Activated CD8-positive, alpha-beta T cell treated with anti-CD3 and anti-CD28 coated beads, Interleukin-2, amount 10 ng/mL, durations not matched to agents 7 days and 5 days (primary cell): Measurements from ENCODE around the gene KCTD18. TPM values are rescaled to one million over a fixed set of nuclear protein-coding genes. Genes with fewer than 3 reads are reported as not detected.

Source experiments
- ATAC-seq: fragments of 150-1000 bp; cut with Tn5 transposase; one replicate; pipeline ENCODE4 v1.10.0; 2021; ENCODE audit warnings: moderate library complexity
- CTCF ChIA-PET: fragments of 350-600 bp; sonication (Branson Sonifier 250); formaldehyde crosslinking; loops from one replicate; lab custom pipeline; 2021; ENCODE audit warnings: antibody characterized with exemption; lab: Charles Lee
- POLR2A ChIA-PET: fragments of 350-600 bp; sonication (Branson Sonifier 250); formaldehyde crosslinking; loops from one replicate; lab custom pipeline; 2021; ENCODE audit warnings: antibody characterized with exemption; lab: Charles Lee
- DNase-seq: peaks from one replicate; pipeline ENCODE4 v3.0.0-alpha.2; 2020
- H3K27ac Mint-ChIP-seq: one replicate; pipeline ENCODE4 v1.8.0; 2021; ENCODE audit warnings: mild to moderate bottlenecking, mixed read lengths
- H3K27me3 Mint-ChIP-seq: one replicate; pipeline ENCODE4 v1.8.0; 2021; ENCODE audit warnings: low read depth, mixed read lengths
- H3K36me3 Mint-ChIP-seq: one replicate; pipeline ENCODE4 v1.8.0; 2021; ENCODE audit warnings: low read depth, mixed read lengths
- H3K4me1 Mint-ChIP-seq: one replicate; pipeline ENCODE4 v1.8.0; 2021; ENCODE audit warnings: low read depth, mixed read lengths
- H3K4me3 Mint-ChIP-seq: one replicate; pipeline ENCODE4 v1.8.0; 2021; ENCODE audit warnings: mild to moderate bottlenecking, mixed read lengths
- H3K9me3 Mint-ChIP-seq: one replicate; pipeline ENCODE4 v1.8.0; 2022; ENCODE audit warnings: mixed read lengths; ENCODE audit not compliant: insufficient read depth
- total RNA-seq, 2 experiments: library from RNA; stranded (reverse); gene quantifications; one replicate each; pipeline ENCODE4 v1.2.3, GENCODE V29; 2021

KCTD18 gene
- total RNA-seq, 2 experiments from 2014 or later = 14.3 to 14.8 TPM

- ATAC-seq (no peak), DNase-seq (no peak)
- H3K4me3 Mint-ChIP-seq = no peak overlapping the region
- H3K36me3 Mint-ChIP-seq = peaks cover 12% of the 10 kb centered on the region
- H3K27me3 Mint-ChIP-seq = no peaks in the 10 kb centered on the region
- ChIA-PET POLR2A (interaction anchor here (1.3 to 1.5 kb wide), 2 partner anchors 12 to 81 kb away, joined by 3 read pairs; no protein-coding TSS in a partner anchor), CTCF (interaction anchor here (0.9 to 3.9 kb wide), 3 partner anchors 13 to 468 kb away, joined by 3 to 22 read pairs (median 3); no protein-coding TSS in a partner anchor)
- H3K9me3 Mint-ChIP-seq = no peaks in the 10 kb centered on the region
- H3K27ac Mint-ChIP-seq = no peak overlapping the region
- peaks cover 3% of the 10 kb centered on the region for H3K4me1 Mint-ChIP-seq
Measured at GRCh38 chr2:200453853-200454534, 55.9 kb downstream of the KCTD18 start.

DNA sequence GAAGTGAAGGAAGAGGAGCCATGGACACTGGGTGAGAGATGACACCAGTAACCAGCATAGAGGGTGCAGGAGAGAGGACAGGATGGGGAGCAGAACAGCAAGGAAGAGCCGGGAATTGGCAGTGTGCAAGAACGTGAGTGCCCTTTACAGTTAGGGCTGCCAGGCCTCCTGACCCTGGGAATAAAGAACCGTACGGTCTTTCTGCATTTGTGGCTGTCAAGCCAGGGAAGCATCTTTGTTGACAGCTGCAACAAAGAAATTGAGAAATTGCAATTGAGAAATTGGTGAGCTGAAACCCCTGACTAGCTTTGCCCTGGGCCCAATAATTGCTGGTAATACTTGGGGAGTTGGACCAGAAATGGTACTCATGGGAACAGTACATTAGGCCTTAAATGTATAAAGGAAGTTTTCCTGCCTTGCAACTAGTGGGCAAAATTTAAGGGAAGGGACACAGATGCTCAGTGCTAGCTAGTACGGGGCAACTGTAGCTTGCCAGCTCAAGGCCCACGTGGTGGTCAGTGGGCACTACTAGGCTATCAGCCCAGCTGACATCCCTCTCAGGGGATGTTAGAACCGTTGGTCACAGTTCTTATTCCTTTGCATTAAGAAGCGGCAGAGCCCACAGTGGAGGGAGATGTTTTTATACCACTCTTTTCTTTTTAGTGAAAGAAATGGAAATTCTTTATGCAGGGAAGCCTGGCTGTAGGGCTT, 56.6 kb downstream of the KCTD18 start:
- Mint-ChIP-seq H3K9me3 (no peaks in the 10 kb centered on the region), H3K27me3 (no peaks in the 10 kb centered on the region), H3K27ac (no peak overlapping the region), H3K36me3 (peaks cover 15% of the 10 kb centered on the region), H3K4me1 (peaks cover 3% of the 10 kb centered on the region), H3K4me3 (no peak overlapping the region)
- ATAC-seq (no peak), DNase-seq (no peak)
- POLR2A ChIA-PET = no interaction called here
- CTCF ChIA-PET = interaction anchor here (1.0 to 3.9 kb wide), 2 partner anchors 13 to 80 kb away, joined by 3 to 22 read pairs; no protein-coding TSS in a partner anchor

- Mint-ChIP-seq H3K4me1 (peaks cover 3% of the 10 kb centered on the region), H3K27ac (no peak overlapping the region), H3K9me3 (no peaks in the 10 kb centered on the region), H3K27me3 (no peaks in the 10 kb centered on the region), H3K36me3 (peaks cover 15% of the 10 kb centered on the region), H3K4me3 (no peak overlapping the region)
- ChIA-PET POLR2A (no interaction called here), CTCF (no interaction called here)
- no peak for ATAC-seq
- DNase-seq = no peak
Measured at GRCh38 chr2:200452377-200452776, 57.5 kb downstream of the KCTD18 start.

GRCh38 chr2:200451511-200451910, 58.4 kb downstream of the KCTD18 start:
- no peak for ATAC-seq
- peaks cover 15% of the 10 kb centered on the region for H3K36me3 Mint-ChIP-seq
- no peaks in the 10 kb centered on the region for H3K9me3 Mint-ChIP-seq
- ChIA-PET POLR2A (no interaction called here), CTCF (no interaction called here)
- H3K4me3 Mint-ChIP-seq = no peak overlapping the region
- no peaks in the 10 kb centered on the region for H3K27me3 Mint-ChIP-seq
- no peak overlapping the region for H3K27ac Mint-ChIP-seq
- DNase-seq = no peak
- peaks cover 3% of the 10 kb centered on the region for H3K4me1 Mint-ChIP-seq

DNA sequence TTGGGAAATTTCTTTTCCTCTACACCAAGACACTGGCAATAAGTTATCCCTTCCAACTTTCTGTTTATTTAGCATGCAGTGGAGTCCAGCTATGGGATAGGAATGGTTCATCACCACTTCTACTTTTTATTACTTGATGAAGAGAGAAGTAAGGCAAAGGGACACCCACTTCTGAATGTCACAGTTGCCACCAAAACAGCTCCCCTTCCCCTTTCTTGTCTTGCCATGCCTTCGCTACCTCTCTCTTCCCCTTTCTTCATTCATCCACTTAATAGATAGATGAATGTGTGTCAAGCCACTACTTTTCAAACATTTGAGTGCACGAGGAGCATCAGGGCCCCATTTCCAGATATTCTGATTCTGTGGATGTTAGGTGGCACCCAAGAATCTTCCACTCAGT, 59.6 kb downstream of the KCTD18 start:
- ChIA-PET POLR2A (no interaction called here), CTCF (interaction anchor here (2.2 kb wide), 1 partner anchor 10 kb away, joined by 4 read pairs; no protein-coding TSS in a partner anchor)
- DNase-seq (no peak), ATAC-seq (no peak)
- Mint-ChIP-seq H3K27me3 (no peaks in the 10 kb centered on the region), H3K4me3 (no peak overlapping the region), H3K27ac (no peak overlapping the region), H3K9me3 (no peaks in the 10 kb centered on the region), H3K4me1 (no peaks in the 10 kb centered on the region), H3K36me3 (peaks cover 10% of the 10 kb centered on the region)

- DNase-seq (no peak), ATAC-seq (no peak)
- Mint-ChIP-seq H3K4me3 (no peak overlapping the region), H3K27ac (no peak overlapping the region), H3K9me3 (no peaks in the 10 kb centered on the region), H3K4me1 (no peaks in the 10 kb centered on the region), H3K27me3 (no peaks in the 10 kb centered on the region), H3K36me3 (peaks cover 9% of the 10 kb centered on the region)
- POLR2A ChIA-PET = no interaction called here
- CTCF ChIA-PET = interaction anchor here (0.8 to 2.2 kb wide), 4 partner anchors 9 to 32 kb away, joined by 4 read pairs; no protein-coding TSS in a partner anchor
Measured at GRCh38 chr2:200449149-200449548, 60.7 kb downstream of the KCTD18 start.

- POLR2A ChIA-PET = no interaction called here
Measured at GRCh38 chr2:200448455-200448854, 61.4 kb downstream of the KCTD18 start.

DNA sequence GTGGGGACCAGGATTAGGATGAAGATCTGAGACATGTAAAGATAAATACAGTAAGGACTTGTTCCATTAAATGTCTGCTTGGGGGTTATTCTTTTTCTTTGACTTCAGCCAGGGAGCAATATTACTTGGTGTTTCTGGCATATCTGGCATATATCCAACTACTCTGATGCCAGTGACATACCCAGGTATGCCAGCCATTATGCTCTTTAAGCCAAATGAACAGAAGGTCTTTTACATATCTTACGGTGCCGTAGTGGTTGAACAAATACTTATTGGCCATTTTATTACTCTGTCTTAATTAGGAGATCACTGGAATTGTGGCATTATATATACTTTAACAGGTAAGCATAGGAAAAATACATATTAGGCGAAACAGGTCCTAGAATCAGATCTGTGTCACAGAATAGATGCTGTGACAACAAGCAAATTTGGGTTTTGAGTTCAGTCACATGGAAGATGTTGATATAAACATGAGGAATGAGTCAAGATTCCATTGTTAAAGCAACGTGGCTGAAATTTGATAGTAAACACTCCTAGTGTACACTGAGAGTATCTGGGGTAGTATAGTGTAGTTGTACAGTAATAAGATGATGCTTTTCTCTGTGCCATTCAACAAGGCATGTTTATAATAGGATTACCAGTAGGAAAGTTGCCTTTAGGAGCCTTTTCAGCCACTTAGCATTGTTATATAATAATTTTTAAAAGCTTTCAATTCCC, 62.6 kb downstream of the KCTD18 start:
- H3K36me3 Mint-ChIP-seq = peaks cover 16% of the 10 kb centered on the region
- no peaks in the 10 kb centered on the region for H3K4me1 Mint-ChIP-seq
- no peak overlapping the region for H3K27ac Mint-ChIP-seq

More at GRCh38 chr2:200448455-200448854, 61.4 kb downstream of the KCTD18 start:
- no peaks in the 10 kb centered on the region for H3K4me1 Mint-ChIP-seq
- H3K9me3 Mint-ChIP-seq = no peaks in the 10 kb centered on the region
- ATAC-seq = no peak
- H3K4me3 Mint-ChIP-seq = no peak overlapping the region
- DNase-seq = no peak
- CTCF ChIA-PET = interaction anchor here (2.2 kb wide), 1 partner anchor 9 kb away, joined by 4 read pairs; no protein-coding TSS in a partner anchor
- peaks cover 13% of the 10 kb centered on the region for H3K36me3 Mint-ChIP-seq
- no peaks in the 10 kb centered on the region for H3K27me3 Mint-ChIP-seq
- H3K27ac Mint-ChIP-seq = no peak overlapping the region

GRCh38 chr2:200446612-200447011, 63.3 kb downstream of the KCTD18 start:
- DNase-seq (no peak), ATAC-seq (no peak)
- no peaks in the 10 kb centered on the region for H3K27me3 Mint-ChIP-seq
- peaks cover 20% of the 10 kb centered on the region for H3K36me3 Mint-ChIP-seq
- ChIA-PET CTCF (no interaction called here), POLR2A (no interaction called here)
- no peaks in the 10 kb centered on the region for H3K4me1 Mint-ChIP-seq
- no peaks in the 10 kb centered on the region for H3K9me3 Mint-ChIP-seq
- H3K27ac Mint-ChIP-seq = no peak overlapping the region
- no peak overlapping the region for H3K4me3 Mint-ChIP-seq

More for the DNA sequence above, 62.6 kb downstream of the KCTD18 start:
- DNase-seq (no peak), ATAC-seq (no peak)
- no peak overlapping the region for H3K4me3 Mint-ChIP-seq
- no peaks in the 10 kb centered on the region for H3K9me3 Mint-ChIP-seq
- ChIA-PET CTCF (no interaction called here), POLR2A (no interaction called here)
- H3K27me3 Mint-ChIP-seq = no peaks in the 10 kb centered on the region

- ATAC-seq (no peak), DNase-seq (no peak)
- Mint-ChIP-seq H3K27me3 (no peaks in the 10 kb centered on the region), H3K27ac (no peak overlapping the region), H3K4me1 (no peaks in the 10 kb centered on the region), H3K36me3 (peaks cover 24% of the 10 kb centered on the region), H3K9me3 (no peaks in the 10 kb centered on the region), H3K4me3 (no peak overlapping the region)
- CTCF ChIA-PET = interaction anchor here (1.4 kb wide), 1 partner anchor 26 kb away, joined by 3 read pairs; no protein-coding TSS in a partner anchor
- POLR2A ChIA-PET = no interaction called here
Measured at GRCh38 chr2:200445284-200445683, 64.6 kb downstream of the KCTD18 start.

DNA sequence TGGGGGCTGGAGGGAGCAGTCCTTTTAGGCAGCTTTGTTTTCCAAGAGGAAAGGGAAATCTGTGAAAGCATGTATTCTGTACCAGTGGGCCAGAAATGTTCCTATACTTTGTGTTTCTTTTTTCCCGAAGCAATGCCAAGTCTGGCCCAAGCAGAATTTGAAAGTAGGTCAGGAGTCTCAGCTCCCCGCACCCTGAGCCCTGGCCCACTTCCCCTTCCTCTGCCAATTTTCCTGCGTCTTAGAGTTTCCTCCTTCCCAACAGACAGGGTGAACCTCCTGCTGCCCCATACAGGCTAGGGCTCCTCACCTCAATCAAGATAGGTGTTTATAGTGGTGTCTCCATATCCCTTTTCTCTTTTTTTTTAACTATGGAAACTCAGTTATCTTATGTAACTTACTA, 65.3 kb downstream of the KCTD18 start:
- ChIA-PET CTCF (interaction anchor here (1.3 to 1.4 kb wide), 2 partner anchors 22 to 27 kb away, joined by 3 read pairs; no protein-coding TSS in a partner anchor), POLR2A (no interaction called here)
- no peak overlapping the region for H3K4me3 Mint-ChIP-seq
- no peak overlapping the region for H3K27ac Mint-ChIP-seq
- ATAC-seq (no peak), DNase-seq (no peak)
- H3K36me3 Mint-ChIP-seq = peaks cover 32% of the 10 kb centered on the region
- H3K27me3 Mint-ChIP-seq = no peaks in the 10 kb centered on the region
- H3K4me1 Mint-ChIP-seq = no peaks in the 10 kb centered on the region
- no peaks in the 10 kb centered on the region for H3K9me3 Mint-ChIP-seq
